ENCODE measurements around the gene HES5. TPM values are rescaled to one million over a fixed set of nuclear protein-coding genes. Genes with fewer than 3 reads are reported as not detected.

HES5 gene
- polyA plus RNA-seq, 1 donor from 2014 or later = 0.81 TPM

- H4K20me1 ChIP-seq (ENCODE audit: insufficient read depth) = no peaks in the 10 kb centered on the region
- no peak for TF ChIP-seq TAF1 (IDR thresholded peaks at IDR 0.05; ENCODE audit: low read depth)
- TF ChIP-seq POLR2AphosphoS5 (IDR thresholded peaks at IDR 0.05) = no peak
- no peak for TF ChIP-seq MXI1 (conservative IDR thresholded peaks at IDR 0.05; ENCODE audit: poor library complexity, severe bottlenecking)
- TF ChIP-seq RAD21 (conservative IDR thresholded peaks at IDR 0.05) = no peak
- TF ChIP-seq, protein P1, sequence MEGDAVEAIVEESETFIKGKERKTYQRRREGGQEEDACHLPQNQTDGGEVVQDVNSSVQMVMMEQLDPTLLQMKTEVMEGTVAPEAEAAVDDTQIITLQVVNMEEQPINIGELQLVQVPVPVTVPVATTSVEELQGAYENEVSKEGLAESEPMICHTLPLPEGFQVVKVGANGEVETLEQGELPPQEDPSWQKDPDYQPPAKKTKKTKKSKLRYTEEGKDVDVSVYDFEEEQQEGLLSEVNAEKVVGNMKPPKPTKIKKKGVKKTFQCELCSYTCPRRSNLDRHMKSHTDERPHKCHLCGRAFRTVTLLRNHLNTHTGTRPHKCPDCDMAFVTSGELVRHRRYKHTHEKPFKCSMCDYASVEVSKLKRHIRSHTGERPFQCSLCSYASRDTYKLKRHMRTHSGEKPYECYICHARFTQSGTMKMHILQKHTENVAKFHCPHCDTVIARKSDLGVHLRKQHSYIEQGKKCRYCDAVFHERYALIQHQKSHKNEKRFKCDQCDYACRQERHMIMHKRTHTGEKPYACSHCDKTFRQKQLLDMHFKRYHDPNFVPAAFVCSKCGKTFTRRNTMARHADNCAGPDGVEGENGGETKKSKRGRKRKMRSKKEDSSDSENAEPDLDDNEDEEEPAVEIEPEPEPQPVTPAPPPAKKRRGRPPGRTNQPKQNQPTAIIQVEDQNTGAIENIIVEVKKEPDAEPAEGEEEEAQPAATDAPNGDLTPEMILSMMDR (IDR thresholded peaks at IDR 0.05; ENCODE audit: poor library complexity, severe bottlenecking) = no peak
- TF ChIP-seq SMC3 (conservative IDR thresholded peaks at IDR 0.05; ENCODE audit: poor library complexity) = no peak
- TF ChIP-seq, protein P2, sequence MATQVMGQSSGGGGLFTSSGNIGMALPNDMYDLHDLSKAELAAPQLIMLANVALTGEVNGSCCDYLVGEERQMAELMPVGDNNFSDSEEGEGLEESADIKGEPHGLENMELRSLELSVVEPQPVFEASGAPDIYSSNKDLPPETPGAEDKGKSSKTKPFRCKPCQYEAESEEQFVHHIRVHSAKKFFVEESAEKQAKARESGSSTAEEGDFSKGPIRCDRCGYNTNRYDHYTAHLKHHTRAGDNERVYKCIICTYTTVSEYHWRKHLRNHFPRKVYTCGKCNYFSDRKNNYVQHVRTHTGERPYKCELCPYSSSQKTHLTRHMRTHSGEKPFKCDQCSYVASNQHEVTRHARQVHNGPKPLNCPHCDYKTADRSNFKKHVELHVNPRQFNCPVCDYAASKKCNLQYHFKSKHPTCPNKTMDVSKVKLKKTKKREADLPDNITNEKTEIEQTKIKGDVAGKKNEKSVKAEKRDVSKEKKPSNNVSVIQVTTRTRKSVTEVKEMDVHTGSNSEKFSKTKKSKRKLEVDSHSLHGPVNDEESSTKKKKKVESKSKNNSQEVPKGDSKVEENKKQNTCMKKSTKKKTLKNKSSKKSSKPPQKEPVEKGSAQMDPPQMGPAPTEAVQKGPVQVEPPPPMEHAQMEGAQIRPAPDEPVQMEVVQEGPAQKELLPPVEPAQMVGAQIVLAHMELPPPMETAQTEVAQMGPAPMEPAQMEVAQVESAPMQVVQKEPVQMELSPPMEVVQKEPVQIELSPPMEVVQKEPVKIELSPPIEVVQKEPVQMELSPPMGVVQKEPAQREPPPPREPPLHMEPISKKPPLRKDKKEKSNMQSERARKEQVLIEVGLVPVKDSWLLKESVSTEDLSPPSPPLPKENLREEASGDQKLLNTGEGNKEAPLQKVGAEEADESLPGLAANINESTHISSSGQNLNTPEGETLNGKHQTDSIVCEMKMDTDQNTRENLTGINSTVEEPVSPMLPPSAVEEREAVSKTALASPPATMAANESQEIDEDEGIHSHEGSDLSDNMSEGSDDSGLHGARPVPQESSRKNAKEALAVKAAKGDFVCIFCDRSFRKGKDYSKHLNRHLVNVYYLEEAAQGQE (IDR thresholded peaks at IDR 0.05; ENCODE audit: borderline replicate concordance) = no peak
- no peak for TF ChIP-seq EZH2 (IDR thresholded peaks at IDR 0.05; ENCODE audit: borderline replicate concordance, insufficient read depth, low read length, poor library complexity, severe bottlenecking)
- no peak for TF ChIP-seq EP300 (conservative IDR thresholded peaks at IDR 0.05; ENCODE audit: poor library complexity, severe bottlenecking)
These were observed 33.1 kb upstream of the HES5 start for GRCh38 chr1:2563205-2563604.

DNA sequence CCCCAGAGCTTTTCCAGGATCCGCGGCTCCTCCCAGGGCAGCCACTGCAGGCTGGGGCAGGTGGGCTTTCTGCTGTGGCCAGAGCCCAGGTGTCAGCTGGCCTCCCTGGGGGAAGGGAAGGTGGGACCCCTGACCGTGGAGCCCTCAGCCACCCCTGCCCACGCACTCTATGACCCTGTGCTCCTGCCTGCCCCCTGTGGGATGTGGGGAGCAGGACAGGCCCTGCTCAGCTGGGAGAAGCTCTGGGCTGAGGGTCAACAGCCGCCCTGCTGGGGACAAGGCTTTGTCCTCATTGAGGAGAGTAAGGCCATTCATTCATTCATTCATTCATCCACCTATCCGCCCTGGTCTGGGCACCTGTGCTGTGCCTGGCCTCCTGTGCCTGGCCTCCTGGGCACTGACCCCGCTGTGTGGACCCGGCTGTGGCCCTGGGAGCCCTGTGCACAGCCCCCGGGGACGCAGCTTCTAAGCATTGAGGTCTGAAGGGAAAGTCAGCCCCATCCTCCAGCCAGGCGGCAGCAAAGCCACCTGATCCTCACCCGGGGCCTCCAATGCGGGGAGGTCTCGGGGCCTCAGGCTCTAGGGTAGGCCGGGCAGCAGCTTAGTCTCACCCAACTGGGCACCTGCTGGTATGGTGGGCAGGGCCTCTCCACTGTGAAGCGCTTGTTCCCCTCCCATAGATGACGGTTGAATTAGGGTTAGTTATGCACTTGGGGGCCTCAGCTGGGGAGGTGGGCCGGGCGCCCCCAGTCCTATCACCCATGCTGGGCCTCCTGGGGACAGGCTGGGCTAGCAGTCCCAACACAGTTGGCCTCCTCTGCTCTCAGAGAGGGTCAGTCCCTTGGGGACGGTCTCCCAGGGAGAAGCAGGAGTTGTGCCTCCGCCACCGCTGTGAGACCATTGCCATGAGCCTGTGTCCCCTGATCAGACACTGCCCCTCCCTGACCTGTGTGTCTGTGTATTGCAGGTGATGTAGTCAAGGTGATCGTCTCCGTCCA lies 32.1 kb upstream of the HES5 start:
- no peaks in the 10 kb centered on the region for H3K27me3 ChIP-seq (ENCODE audit: insufficient read depth, low read depth, low read length)

More at GRCh38 chr1:2563205-2563604, 33.1 kb upstream of the HES5 start:
- Histone ChIP-seq H3K36me3 (ENCODE audit: insufficient read depth, low read length) (no peaks in the 10 kb centered on the region), H3K9ac (ENCODE audit: low read length) (no peak overlapping the region), H3K4me3 (ENCODE audit: low read length) (no peak overlapping the region), H3K27ac (ENCODE audit: low read length) (no peak overlapping the region), H2AFZ (ENCODE audit: low read depth, low read length) (no peak overlapping the region), H3K9me3 (ENCODE audit: low read length) (no peaks in the 10 kb centered on the region), H3K9me2 (ENCODE audit: insufficient read depth, low read length) (no peaks in the 10 kb centered on the region), H3F3A (ENCODE audit: insufficient read depth, low read length, poor library complexity, severe bottlenecking) (no peaks in the 10 kb centered on the region), H3K79me2 (replicated peaks; ENCODE audit: insufficient read depth, low read length) (no peaks in the 10 kb centered on the region), H3K4me2 (ENCODE audit: low read length) (no peak overlapping the region), H3K27me3 (ENCODE audit: insufficient read depth, low read depth, low read length) (no peaks in the 10 kb centered on the region)

More for the DNA sequence above, 32.1 kb upstream of the HES5 start:
- Histone ChIP-seq H3K9me2 (ENCODE audit: insufficient read depth, low read length) (no peaks in the 10 kb centered on the region), H3K4me3 (ENCODE audit: low read length) (no peak overlapping the region), H3K9ac (ENCODE audit: low read length) (no peak overlapping the region), H4K20me1 (ENCODE audit: insufficient read depth) (no peaks in the 10 kb centered on the region), H3K4me2 (ENCODE audit: low read length) (no peak overlapping the region), H3K27ac (ENCODE audit: low read length) (no peak overlapping the region), H2AFZ (ENCODE audit: low read depth, low read length) (no peak overlapping the region), H3F3A (ENCODE audit: insufficient read depth, low read length, poor library complexity, severe bottlenecking) (no peaks in the 10 kb centered on the region), H3K79me2 (replicated peaks; ENCODE audit: insufficient read depth, low read length) (no peaks in the 10 kb centered on the region), H3K9me3 (ENCODE audit: low read length) (no peaks in the 10 kb centered on the region), H3K36me3 (ENCODE audit: insufficient read depth, low read length) (no peaks in the 10 kb centered on the region)
- no peak for TF ChIP-seq EP300 (conservative IDR thresholded peaks at IDR 0.05; ENCODE audit: poor library complexity, severe bottlenecking)
- TF ChIP-seq, protein P2 (IDR thresholded peaks at IDR 0.05; ENCODE audit: borderline replicate concordance) = no peak
- TF ChIP-seq TAF1 (IDR thresholded peaks at IDR 0.05; ENCODE audit: low read depth) = no peak
- TF ChIP-seq, protein P1 (IDR thresholded peaks at IDR 0.05; ENCODE audit: poor library complexity, severe bottlenecking) = no peak
- no peak for TF ChIP-seq POLR2AphosphoS5 (IDR thresholded peaks at IDR 0.05)
